ENCODE data around the gene TTR.

TTR gene

DNA sequence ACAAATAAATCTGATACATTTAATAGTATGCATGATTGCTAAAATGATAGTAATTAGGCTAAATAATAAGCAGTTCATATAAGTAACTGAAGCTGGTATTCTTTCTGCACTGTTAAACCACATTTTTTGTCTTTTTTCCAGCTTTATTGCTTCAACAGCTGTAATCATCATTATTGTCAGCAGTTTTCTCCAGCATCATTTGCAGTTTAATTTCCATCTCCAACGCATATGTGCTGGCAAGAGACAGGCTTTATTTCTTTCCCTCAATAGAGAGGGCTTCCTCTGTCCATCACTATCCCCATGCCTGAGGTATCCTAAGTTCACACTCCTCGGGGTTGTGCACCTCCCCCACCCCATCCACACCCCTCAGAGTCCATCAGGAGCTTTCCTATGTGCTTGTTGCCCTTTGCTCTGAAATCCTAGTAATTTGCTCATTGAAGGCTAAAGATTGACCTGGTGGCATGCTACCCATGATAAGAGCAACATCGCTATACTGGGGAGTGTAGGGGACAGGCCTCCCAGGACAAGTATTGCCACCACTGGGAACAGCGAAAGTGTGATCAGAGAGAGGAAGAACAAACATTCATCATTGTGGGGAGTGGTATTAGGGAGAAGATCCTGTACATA, 55.6 kb downstream of the TTR start:
- no peak overlapping the region for H3K27ac ChIP-seq
- H3K27me3 ChIP-seq (ENCODE audit: insufficient read depth, low read depth, severe bottlenecking) = no peaks in the 10 kb centered on the region
- H3K4me3 ChIP-seq (ENCODE audit: low read depth, low read length) = no peak overlapping the region
- H3K9me3 ChIP-seq (ENCODE audit: severe bottlenecking) = no peaks in the 10 kb centered on the region
- H3K36me3 ChIP-seq = no peaks in the 10 kb centered on the region
- no peak for DNase-seq
- TF ChIP-seq, protein P1, sequence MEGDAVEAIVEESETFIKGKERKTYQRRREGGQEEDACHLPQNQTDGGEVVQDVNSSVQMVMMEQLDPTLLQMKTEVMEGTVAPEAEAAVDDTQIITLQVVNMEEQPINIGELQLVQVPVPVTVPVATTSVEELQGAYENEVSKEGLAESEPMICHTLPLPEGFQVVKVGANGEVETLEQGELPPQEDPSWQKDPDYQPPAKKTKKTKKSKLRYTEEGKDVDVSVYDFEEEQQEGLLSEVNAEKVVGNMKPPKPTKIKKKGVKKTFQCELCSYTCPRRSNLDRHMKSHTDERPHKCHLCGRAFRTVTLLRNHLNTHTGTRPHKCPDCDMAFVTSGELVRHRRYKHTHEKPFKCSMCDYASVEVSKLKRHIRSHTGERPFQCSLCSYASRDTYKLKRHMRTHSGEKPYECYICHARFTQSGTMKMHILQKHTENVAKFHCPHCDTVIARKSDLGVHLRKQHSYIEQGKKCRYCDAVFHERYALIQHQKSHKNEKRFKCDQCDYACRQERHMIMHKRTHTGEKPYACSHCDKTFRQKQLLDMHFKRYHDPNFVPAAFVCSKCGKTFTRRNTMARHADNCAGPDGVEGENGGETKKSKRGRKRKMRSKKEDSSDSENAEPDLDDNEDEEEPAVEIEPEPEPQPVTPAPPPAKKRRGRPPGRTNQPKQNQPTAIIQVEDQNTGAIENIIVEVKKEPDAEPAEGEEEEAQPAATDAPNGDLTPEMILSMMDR (IDR thresholded peaks at IDR 0.05; ENCODE audit: low read depth, low read length) = no peak
